Retinal pigment epithelial cell (primary cell): ENCODE results near the gene FMNL2.

Experiments used
- DNase-seq: peaks from one replicate; pipeline ENCODE4 v3.0.0-alpha.2; 2010; ENCODE audit warnings: low read depth
- H3K4me3 ChIP-seq: 2 replicates; pipeline ENCODE4 v1.5.1; 2011; ENCODE audit warnings: mild to moderate bottlenecking, low read length, control low read depth, moderate library complexity
- TF ChIP-seq, protein P1 (sequence below): conservative IDR thresholded peaks from 2 replicates; pipeline ENCODE4 v1.5.1; 2011; ENCODE audit warnings: low read depth, low read length, control low read depth, inconsistent platforms

FMNL2 gene

DNA sequence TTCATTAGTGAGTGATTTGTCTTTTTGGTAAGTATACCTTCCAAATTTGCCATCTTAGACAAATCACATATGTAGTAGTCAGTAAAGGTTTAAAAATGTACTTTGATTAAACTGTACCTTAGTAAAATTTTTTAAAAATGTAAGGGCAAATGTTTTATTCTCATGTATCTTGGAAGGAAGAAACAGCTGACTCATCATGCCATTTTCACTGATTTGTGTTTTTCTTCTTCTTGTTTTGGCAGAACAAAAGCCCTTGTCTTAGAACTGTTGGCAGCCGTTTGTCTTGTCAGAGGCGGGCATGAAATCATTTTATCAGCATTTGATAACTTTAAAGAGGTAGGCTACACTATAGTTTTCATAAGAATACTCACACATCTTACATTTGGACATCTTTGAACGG, 245.7 kb downstream of the FMNL2 start:
- TF ChIP-seq, protein P1, sequence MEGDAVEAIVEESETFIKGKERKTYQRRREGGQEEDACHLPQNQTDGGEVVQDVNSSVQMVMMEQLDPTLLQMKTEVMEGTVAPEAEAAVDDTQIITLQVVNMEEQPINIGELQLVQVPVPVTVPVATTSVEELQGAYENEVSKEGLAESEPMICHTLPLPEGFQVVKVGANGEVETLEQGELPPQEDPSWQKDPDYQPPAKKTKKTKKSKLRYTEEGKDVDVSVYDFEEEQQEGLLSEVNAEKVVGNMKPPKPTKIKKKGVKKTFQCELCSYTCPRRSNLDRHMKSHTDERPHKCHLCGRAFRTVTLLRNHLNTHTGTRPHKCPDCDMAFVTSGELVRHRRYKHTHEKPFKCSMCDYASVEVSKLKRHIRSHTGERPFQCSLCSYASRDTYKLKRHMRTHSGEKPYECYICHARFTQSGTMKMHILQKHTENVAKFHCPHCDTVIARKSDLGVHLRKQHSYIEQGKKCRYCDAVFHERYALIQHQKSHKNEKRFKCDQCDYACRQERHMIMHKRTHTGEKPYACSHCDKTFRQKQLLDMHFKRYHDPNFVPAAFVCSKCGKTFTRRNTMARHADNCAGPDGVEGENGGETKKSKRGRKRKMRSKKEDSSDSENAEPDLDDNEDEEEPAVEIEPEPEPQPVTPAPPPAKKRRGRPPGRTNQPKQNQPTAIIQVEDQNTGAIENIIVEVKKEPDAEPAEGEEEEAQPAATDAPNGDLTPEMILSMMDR, result no peak
- no peak overlapping the region for H3K4me3 ChIP-seq
- no peak for DNase-seq

DNA sequence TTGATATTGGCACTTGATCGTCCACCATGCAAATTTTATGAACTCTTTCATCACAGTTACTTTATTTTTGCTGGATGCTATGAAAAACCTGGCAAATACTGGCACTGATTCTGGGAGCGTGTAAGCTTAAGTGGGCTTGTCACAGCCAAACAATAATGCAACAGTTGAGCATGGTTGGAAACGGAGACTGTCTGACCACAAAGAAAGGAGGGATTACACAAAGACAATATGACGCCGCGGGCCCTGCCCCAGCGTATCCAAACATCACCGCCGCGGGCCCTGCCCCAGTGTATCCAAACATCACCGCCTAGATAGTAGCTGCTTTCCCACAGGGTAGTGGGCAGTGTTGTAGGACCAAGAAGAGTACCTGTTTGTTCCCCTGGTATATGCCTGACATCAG, 246.4 kb downstream of the FMNL2 start:
- no peak overlapping the region for H3K4me3 ChIP-seq
- TF ChIP-seq, protein P1, result no peak
- DNase-seq, result no peak

DNA sequence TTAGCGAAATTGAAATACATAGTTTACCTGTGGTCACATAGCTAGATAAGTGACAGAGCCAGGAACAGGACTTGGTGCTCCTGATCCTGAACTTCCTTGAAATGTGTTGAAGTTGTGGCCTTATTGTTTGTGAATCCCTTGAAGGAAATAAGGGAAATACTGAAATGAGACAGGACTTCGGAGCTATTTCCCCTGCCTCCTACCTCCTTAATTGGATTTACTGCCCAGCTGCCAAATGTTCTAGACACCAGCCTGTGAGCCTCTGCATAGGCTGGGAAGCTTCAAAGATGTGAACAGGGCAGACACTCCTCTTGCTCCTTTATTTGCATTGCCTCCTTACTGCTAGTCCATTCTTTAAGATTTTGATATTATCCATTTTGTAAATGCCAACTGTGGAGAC, 247.1 kb downstream of the FMNL2 start:
- no peak overlapping the region for H3K4me3 ChIP-seq
- no peak for DNase-seq
- TF ChIP-seq, protein P1, result no peak

DNA sequence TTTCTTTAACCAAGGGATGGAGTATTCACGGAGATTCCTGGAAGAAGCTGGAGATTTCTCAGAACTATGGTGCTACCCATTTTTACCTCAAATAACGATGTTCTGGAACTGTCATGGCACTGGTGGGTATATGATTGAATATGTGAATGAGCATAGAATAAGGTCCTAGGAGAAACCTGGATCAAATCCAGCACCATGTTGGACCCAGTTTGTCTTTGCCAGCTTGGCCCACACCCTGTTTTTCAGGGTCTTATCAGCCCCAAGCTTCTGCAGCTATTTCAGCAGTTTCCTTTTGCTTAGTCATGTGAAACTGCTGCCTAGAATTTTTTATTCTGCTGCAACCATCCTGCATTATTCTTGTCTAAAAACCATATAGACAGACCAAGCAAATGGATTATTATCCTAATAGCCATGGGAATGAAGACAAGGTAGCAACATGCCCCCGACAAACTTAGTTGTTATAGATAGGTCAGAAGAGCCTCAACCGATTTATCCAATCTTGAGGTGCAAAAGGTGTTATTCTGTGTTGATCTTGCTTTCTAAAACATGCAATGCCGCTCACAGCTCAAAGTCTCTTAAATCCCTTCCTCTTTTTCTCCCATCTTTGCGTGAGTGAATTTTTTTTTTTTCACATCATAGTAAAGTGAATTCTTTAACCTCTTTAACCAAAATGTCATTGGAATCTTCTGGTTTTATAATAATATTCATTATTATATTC, 248.7 kb downstream of the FMNL2 start:
- H3K4me3 ChIP-seq, result no peak overlapping the region
- DNase-seq, result no peak
- TF ChIP-seq, protein P1, result no peak

DNA sequence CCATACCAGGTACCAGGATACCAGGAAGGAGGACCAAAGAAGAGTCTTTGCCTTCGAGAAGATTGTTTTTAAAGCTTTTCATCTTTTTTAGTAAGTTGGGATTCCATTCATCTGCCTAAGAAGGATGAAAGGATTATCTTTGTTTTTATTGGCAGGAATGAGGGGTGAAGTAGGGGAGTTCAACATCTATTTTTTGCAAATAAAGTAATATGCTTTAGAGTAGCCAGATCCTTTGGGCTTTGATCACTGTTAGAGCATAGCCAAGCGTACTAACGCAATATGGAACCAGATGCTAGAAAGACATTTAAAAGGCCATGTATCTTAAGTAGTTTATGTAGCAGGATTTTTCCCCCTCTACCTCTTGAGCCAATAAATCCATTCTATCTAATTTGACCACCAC, 249.3 kb downstream of the FMNL2 start:
- TF ChIP-seq, protein P1, result no peak
- DNase-seq, result peak; percentile 26
- H3K4me3 ChIP-seq, result no peak overlapping the region

DNA sequence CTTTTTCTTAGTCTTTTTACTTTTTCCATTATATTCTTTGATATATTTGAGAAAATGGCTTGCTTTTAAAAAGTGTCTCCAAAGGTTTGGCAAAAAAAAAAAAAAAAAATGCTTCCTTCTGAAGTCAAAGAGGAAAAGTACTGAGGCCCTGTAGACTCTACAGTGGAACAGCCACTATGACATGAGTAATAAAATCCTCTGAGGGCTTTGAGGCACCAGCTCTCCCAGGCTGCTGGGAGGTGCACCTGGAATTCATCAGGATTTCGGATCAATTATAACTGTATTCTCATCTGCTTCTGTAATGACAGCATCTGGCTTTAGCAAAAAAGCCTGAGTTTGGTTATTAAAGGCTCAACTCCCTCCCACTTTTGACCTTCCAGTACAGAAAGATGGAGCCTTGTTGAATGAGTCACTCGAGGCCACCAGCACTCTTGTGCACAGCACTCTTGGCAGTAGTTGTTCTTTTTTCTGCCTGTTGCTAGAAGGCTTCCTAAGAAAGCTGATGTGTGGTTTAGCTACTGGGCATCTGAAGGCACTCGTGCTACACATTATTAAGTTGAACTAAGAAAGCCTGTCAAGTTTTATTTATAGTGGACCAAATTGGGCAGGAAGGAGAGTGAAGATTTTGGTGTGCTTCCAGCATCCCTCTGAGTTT, 251.0 kb downstream of the FMNL2 start:
- H3K4me3 ChIP-seq, result no peak overlapping the region
- peak; percentile 95 for DNase-seq
- TF ChIP-seq, protein P1, result no peak

DNA sequence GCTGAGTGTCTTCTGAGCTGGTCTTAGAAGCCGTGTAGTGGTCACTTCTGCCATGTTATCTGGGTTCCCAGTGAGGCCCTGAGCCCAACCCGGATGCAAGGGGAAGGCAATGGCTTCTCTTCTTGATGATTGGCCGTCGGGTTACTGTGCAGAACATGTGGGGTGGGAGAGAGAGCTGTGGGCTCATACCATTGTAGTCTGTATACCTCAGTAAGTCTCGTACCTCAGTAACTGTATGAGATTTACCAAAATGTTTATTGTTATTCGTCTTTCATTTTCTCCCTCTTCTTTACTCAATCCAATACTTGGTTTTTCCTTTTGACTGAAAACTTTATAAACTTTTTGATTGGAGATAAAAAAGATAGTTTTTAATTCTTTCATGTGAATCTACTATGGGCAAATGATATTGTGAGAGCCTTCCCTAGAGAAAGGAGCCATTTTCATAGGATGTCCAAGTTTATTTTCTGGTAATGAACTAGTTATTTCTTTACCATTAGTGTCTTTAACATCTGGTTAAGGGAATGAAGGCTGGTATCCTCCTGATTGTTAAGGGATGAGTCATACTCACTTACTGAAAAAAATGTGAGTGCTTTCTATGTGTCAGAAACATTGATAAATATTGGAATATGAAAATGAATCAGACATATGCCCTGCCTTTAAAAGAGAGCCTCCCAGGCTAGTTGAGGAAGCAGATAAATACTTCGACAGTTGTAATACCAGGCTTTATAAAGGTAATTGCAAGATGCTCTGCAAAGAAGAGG, 252.4 kb downstream of the FMNL2 start:
- no peak for DNase-seq
- H3K4me3 ChIP-seq, result no peak overlapping the region
- TF ChIP-seq, protein P1, result no peak
